Measurements from ENCODE around the gene RTRAF. TPM values are rescaled to one million over a fixed set of nuclear protein-coding genes. Genes with fewer than 3 reads are reported as not detected.

The RTRAF gene
- total and polyA plus RNA-seq, 9 donors = 47.4 to 223 (median 157) TPM

- Histone ChIP-seq H3K4me1 (ENCODE audit: insufficient read depth) (peaks cover 32% of the 10 kb centered on the region), H3K27me3 (no peaks in the 10 kb centered on the region), H3K27ac (no peak overlapping the region), H3K9me3 (no peaks in the 10 kb centered on the region), H3K36me3 (no peaks in the 10 kb centered on the region), H3K4me3 (no peak overlapping the region)
- DNase-seq = no peak
- no peak for TF ChIP-seq CTCF (IDR thresholded peaks at IDR 0.05)
- TF ChIP-seq EP300 (IDR thresholded peaks at IDR 0.05) = no peak
- TF ChIP-seq POLR2A (IDR thresholded peaks at IDR 0.05) = no peak
- intact Hi-C loops (cut with DNase I) = no loop called here
- WGBS, 3 donors = 0 to 39% (median 35%) methylated on average over 1 of the region's 1 CpG
Measured at GRCh38 chr14:52054678-52055077, 65.3 kb downstream of the RTRAF start.

GRCh38 chr14:52055167-52055566 is 65.8 kb downstream of the RTRAF start:
- Histone ChIP-seq H3K36me3 (no peaks in the 10 kb centered on the region), H3K9me3 (no peaks in the 10 kb centered on the region), H3K27ac (peak overlapping the region in 1 of 2 donors; percentile 40), H3K4me3 (no peak overlapping the region), H3K4me1 (ENCODE audit: insufficient read depth) (peaks cover 32% of the 10 kb centered on the region), H3K27me3 (no peaks in the 10 kb centered on the region)
- WGBS, 3 donors = 12 to 29% (median 15%) methylated on average over 2 of the region's 2 CpGs
- intact Hi-C loops (cut with DNase I) = no loop called here
- TF ChIP-seq CTCF (IDR thresholded peaks at IDR 0.05) = no peak
- no peak for TF ChIP-seq EP300 (IDR thresholded peaks at IDR 0.05)
- TF ChIP-seq POLR2A (IDR thresholded peaks at IDR 0.05) = no peak
- DNase-seq = no peak

GRCh38 chr14:52058341-52058740 is 69.0 kb downstream of the RTRAF start:
- H3K9me3 ChIP-seq = no peaks in the 10 kb centered on the region
- H3K4me1 ChIP-seq (ENCODE audit: insufficient read depth) = peaks cover 30% of the 10 kb centered on the region
- H3K27me3 ChIP-seq = no peaks in the 10 kb centered on the region
- TF ChIP-seq CTCF (IDR thresholded peaks at IDR 0.05) (no peak), POLR2A (IDR thresholded peaks at IDR 0.05) (no peak), EP300 (IDR thresholded peaks at IDR 0.05) (no peak)
- intact Hi-C loops (cut with DNase I) = no loop called here
- DNase-seq = no peak
- WGBS, 3 donors = 22 to 37% (median 32%) methylated on average over 3 of the region's 3 CpGs
- H3K36me3 ChIP-seq = no peaks in the 10 kb centered on the region
- H3K27ac ChIP-seq = peak overlapping the region in 1 of 2 donors; percentile 65
- H3K4me3 ChIP-seq = no peak overlapping the region

- Histone ChIP-seq H3K36me3 (no peaks in the 10 kb centered on the region), H3K4me3 (no peak overlapping the region), H3K27ac (peak overlapping the region in 1 of 2 donors; percentile 61), H3K9me3 (no peaks in the 10 kb centered on the region), H3K27me3 (no peaks in the 10 kb centered on the region), H3K4me1 (ENCODE audit: insufficient read depth) (peaks cover 27% of the 10 kb centered on the region)
- TF ChIP-seq POLR2A (IDR thresholded peaks at IDR 0.05) = no peak
- no peak for TF ChIP-seq CTCF (IDR thresholded peaks at IDR 0.05)
- TF ChIP-seq EP300 (IDR thresholded peaks at IDR 0.05) = no peak
- DNase-seq = no peak
- intact Hi-C loops (cut with DNase I) = no loop called here
Measured at GRCh38 chr14:52059649-52060048, 70.3 kb downstream of the RTRAF start.

All from ovary (tissue), 9 donors.